Thymus (tissue), 11 donors: ENCODE measurements around the gene GGT6. TPM values are rescaled to one million over a fixed set of nuclear protein-coding genes. Genes with fewer than 3 reads are reported as not detected.

Experiments used
- DNase-seq, 9 donors: peaks; one replicate each; pipeline ENCODE4 v3.0.0-alpha.2; 2013; ENCODE audit warnings: low spot score in 9 of 9, low read depth in 6 of 9, missing footprints in 1 of 9
- H3K27ac ChIP-seq, 2 donors: one replicate each; pipeline ENCODE4 v1.5.1; 2013; ENCODE audit warnings: control low read depth in 1 of 2, low read depth in 1 of 2, low read length in 1 of 2, mild to moderate bottlenecking in 1 of 2, moderate library complexity in 1 of 2
- H3K27me3 ChIP-seq, 2 donors: one replicate each; pipeline ENCODE4 v1.5.1; 2013; ENCODE audit warnings: low read length in 1 of 2; ENCODE audit not compliant: control insufficient read depth in 2 of 2, insufficient read depth in 1 of 2
- H3K36me3 ChIP-seq, 2 donors: one replicate each; pipeline ENCODE4 v1.5.1; 2013; ENCODE audit warnings: low read length in 1 of 2, mild to moderate bottlenecking in 1 of 2, moderate library complexity in 1 of 2; ENCODE audit not compliant: control insufficient read depth in 2 of 2, insufficient read depth in 2 of 2
- H3K4me1 ChIP-seq, 2 donors: one replicate each; pipeline ENCODE4 v1.5.1; 2013; ENCODE audit warnings: low read length in 2 of 2; ENCODE audit not compliant: control insufficient read depth in 2 of 2, insufficient read depth in 2 of 2
- H3K4me3 ChIP-seq, 2 donors: one replicate each; pipeline ENCODE4 v1.5.1; 2013; ENCODE audit warnings: low read length in 2 of 2, control low read depth in 1 of 2, mild to moderate bottlenecking in 1 of 2
- H3K9me3 ChIP-seq, 2 donors: one replicate each; pipeline ENCODE4 v1.5.1; 2013; ENCODE audit warnings: low read length in 1 of 2, mild to moderate bottlenecking in 1 of 2; ENCODE audit not compliant: control insufficient read depth in 2 of 2, insufficient read depth in 1 of 2
- WGBS: extraction: QIAGEN DNeasy Blood & Tissue Kit; methylation state at CpG from one replicate; pipeline ENCODE4 v1.1.7; 2013; 5-methylcytosine and 5-hydroxymethylcytosine counted together
- polyA plus RNA-seq: library from polyadenylated mRNA; stranded (reverse); fragments of 200-250 nt; gene quantifications from one replicate; pipeline ENCODE4 v1.2.3, GENCODE V29; 2013
- total RNA-seq: library from RNA; stranded (reverse); fragments of 120-200 nt; gene quantifications from one replicate; pipeline ENCODE4 v1.2.4, GENCODE V29; 2013
- donor health status: healthy.

GGT6 gene
- total and polyA plus RNA-seq, 2 donors: 0.90 to 3.7 TPM

DNA sequence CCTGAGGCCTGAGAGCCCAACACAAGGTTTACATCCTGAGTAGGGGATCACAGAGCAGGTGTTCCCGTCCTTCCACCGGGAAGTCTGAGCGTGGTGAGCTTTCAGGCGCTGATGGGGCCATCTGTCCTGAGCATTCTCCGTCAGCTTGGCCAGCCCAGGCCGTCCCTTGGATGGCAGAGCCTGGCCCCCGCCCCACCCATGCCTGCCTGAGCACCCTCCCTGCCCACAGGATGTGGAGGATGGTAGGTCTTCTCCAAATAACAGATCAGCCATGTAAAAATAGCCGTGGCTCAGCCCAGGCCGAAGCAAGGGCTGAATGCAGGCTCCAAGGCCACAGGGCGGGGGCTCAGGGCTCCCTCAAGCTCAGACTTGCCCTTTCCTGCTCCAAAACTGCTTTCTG is 41.5 kb downstream of the GGT6 start:
- 95% methylated on average over 10 of the region's 10 CpGs for WGBS
- Histone ChIP-seq H3K27ac (peak overlapping the region in 1 of 2 donors; percentile 32), H3K4me3 (no peak overlapping the region), H3K27me3 (no peaks in the 10 kb centered on the region), H3K4me1 (peaks cover 0 to 15% of the 10 kb centered on the region in 2 donors), H3K9me3 (no peaks in the 10 kb centered on the region), H3K36me3 (no peaks in the 10 kb centered on the region)
- no peak for DNase-seq

DNA sequence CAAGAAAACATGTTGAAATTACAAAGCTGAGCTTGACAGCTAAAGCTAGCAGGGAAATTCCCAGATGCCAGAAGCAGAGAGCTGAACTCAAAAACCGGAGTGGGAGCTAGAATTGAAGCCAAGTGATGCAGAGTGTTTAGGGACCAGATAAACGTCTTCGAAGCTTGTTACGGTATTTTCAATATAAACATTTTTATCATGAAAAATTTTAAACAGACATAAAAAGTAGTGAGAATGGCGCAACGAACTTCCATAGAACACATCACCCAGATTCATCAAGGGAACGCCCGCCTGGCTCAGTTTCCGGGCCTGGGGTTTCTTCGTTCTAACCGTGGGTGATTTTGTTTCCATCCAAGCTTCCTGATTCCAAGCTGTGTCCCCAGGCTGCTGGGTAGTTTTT is 43.6 kb downstream of the GGT6 start:
- DNase-seq: peak in 1 of 9 donors; percentile 19
- H3K27me3 ChIP-seq: no peaks in the 10 kb centered on the region
- no peak overlapping the region for H3K4me3 ChIP-seq
- no peaks in the 10 kb centered on the region for H3K36me3 ChIP-seq
- H3K9me3 ChIP-seq: no peaks in the 10 kb centered on the region
- 92% methylated on average over 11 of the region's 11 CpGs for WGBS
- peak overlapping the region in 1 of 2 donors; percentile 47 for H3K27ac ChIP-seq
- peaks cover 0 to 15% of the 10 kb centered on the region in 2 donors for H3K4me1 ChIP-seq

DNA sequence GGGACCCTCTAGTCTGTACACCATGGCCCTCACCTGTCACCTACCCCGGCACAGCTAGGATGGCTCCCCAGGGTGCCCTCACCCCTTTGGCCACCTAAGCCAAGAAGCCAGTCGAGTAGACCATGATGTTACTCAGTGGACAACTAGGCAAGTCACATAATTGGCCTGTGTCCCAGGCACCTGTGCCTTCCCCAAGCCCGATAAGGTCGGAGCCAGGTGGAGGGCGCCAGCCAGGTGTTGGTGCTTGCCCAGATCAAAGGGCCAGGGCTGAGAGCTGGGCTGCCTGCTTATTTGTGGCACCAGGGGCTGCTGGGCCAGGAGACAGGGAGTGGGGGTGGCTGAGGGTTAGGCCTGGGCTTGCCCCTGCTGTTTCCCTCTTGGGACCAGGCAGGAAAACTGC is 44.9 kb downstream of the GGT6 start:
- no peaks in the 10 kb centered on the region for H3K36me3 ChIP-seq
- no peaks in the 10 kb centered on the region for H3K9me3 ChIP-seq
- H3K27me3 ChIP-seq: no peaks in the 10 kb centered on the region
- no peak overlapping the region for H3K27ac ChIP-seq
- H3K4me3 ChIP-seq: no peak overlapping the region
- peaks cover 0 to 15% of the 10 kb centered on the region in 2 donors for H3K4me1 ChIP-seq
- no peak for DNase-seq
- 89% methylated on average over 5 of the region's 5 CpGs for WGBS

DNA sequence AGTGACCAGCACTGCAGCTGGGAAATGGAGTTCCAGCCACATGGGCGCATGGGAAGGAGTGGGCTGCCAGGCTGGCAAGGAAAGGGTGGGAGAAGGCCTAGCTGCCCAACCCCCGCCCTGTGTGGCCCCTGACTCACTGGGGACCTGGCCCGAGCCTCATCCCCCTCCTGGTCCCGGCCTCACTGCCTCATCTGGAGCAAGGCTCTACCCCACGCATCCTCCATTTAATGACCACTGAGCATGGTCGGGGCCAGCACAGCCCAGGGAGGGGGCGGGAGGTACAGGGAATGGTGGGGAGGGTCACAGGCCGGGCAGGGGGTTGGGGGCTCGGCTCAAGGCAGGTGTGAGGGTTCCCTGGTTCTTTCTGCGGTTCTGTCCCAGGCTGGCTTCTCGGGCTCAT is 45.6 kb downstream of the GGT6 start:
- Histone ChIP-seq H3K36me3 (no peaks in the 10 kb centered on the region), H3K4me1 (peaks cover 0 to 15% of the 10 kb centered on the region in 2 donors), H3K27me3 (no peaks in the 10 kb centered on the region), H3K9me3 (no peaks in the 10 kb centered on the region), H3K27ac (no peak overlapping the region), H3K4me3 (no peak overlapping the region)
- 95% methylated on average over 11 of the region's 11 CpGs for WGBS
- no peak for DNase-seq

DNA sequence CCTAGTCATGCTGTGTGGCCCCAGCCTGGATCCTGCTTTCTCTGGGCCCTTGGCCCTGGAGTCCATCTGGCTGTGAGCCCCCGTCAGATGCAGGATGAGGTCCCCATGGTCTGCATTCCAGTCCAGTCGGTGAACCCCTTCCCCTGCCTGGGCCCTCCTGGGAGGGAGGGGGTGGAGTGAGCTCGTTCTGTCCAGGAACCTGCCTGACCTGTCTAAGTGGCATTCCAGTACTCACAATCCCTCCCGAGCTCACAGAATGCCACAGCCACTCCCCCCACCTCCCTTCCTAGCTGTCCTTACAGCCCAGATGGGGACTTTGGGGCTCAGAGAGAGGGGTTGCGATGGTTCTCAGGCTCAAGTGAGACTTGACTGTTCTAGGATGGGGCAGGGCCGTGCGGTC is 46.2 kb downstream of the GGT6 start:
- Histone ChIP-seq H3K27ac (no peak overlapping the region), H3K27me3 (no peaks in the 10 kb centered on the region), H3K4me1 (peaks cover 0 to 15% of the 10 kb centered on the region in 2 donors), H3K4me3 (no peak overlapping the region), H3K36me3 (no peaks in the 10 kb centered on the region), H3K9me3 (no peaks in the 10 kb centered on the region)
- 93% methylated on average over 7 of the region's 7 CpGs for WGBS
- DNase-seq: no peak

DNA sequence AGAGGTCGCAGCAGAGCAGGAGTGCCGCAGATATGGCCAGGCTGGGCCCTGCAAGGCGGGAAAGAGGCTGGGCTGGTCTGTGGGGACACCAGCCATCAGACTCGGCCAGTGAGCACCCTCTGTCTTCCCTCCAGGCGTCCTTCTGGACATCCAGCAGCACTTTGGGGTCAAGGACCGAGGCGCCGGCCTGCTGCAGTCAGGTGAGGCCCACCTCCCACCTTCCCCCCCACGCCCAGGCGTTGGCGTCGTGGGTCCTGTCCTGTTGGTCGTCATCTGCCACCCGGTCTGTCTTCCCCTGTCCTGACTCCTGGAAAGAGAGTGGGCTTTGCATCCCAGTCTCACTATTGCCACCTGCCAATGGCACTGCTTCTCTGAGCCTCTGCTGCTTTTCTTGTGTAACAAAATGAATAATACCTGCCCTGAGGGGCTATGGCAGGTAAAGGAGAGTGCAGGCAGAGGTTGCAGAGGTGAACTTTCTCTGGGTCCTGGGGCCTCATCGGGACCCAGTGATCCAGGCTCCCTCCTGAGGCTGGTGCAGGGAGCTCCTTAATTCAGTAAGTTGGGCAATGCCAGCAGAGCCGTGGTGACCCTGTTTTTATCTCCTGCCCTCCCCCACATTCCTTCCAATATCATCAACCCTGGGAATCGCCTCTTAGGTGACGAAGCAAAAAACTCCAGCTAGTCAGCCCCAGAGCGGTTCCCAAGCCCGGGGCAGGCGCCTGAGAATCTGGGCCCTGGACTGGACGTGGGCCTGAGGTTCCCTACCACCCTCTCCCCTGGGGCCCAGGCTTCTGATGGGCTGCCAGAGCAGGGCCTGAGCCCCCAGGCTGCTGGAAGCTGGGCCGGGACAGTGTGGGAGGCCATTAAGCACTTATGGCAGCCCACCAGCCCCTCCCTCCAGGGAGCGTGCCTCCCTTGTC is 47.0 kb downstream of the GGT6 start:
- H3K36me3 ChIP-seq: no peaks in the 10 kb centered on the region
- H3K9me3 ChIP-seq: no peaks in the 10 kb centered on the region
- H3K27me3 ChIP-seq: no peaks in the 10 kb centered on the region
- no peak overlapping the region for H3K27ac ChIP-seq
- WGBS: 90% methylated on average over 24 of the region's 24 CpGs
- no peak overlapping the region for H3K4me3 ChIP-seq
- H3K4me1 ChIP-seq: peaks cover 0 to 18% of the 10 kb centered on the region in 2 donors
- no peak for DNase-seq

DNA sequence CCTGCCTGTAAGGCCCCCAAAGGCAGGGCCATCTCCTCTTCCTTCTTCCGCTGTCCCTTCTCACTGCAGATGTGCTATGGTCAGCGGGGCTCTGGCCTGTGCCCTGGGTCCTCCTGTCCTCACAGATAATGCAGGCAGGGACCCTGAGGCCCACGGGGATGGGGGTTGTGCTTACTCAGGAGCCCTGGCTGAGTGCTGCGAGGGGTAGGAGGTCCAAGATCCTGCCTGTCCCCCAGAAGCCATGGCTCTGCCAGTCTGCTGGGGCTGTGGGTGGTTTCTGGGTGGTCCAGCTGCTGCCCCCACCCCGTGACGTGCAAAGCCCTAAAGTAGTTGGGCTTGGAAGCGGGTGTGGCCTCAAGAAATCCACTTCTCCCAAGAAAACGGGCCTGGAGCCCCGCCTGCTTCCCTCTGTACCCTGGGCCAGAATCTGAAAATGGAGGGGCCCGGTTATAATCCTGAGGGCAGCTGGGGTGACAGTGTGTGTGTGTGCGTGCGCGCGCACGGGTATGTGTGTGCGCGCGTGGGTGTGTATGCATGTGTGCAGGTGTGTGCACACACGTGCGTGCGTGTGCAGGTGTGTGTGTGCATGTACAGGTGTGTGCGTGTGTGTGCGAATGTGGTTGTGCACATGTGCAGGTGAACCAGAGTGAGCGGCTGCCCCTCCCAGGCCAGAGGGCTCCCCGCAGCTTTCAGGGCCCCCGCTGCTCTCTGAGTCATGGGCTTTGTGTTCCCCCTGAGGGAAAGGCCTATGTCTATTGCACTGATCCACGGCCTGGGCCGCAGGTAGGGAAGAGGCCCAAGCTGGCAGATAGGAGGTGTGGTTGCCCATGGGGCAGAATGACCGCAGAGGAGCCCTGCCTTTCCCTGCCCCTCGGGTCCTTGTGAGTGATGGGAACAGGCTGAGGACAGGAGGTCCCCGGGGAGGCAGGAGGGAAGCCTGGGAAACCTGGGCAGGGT is 47.9 kb downstream of the GGT6 start:
- H3K4me3 ChIP-seq: no peak overlapping the region
- no peaks in the 10 kb centered on the region for H3K36me3 ChIP-seq
- no peak overlapping the region for H3K27ac ChIP-seq
- H3K4me1 ChIP-seq: peaks cover 0 to 18% of the 10 kb centered on the region in 2 donors
- DNase-seq: no peak
- H3K9me3 ChIP-seq: no peaks in the 10 kb centered on the region
- 92% methylated on average over 31 of the region's 31 CpGs for WGBS
- no peaks in the 10 kb centered on the region for H3K27me3 ChIP-seq

DNA sequence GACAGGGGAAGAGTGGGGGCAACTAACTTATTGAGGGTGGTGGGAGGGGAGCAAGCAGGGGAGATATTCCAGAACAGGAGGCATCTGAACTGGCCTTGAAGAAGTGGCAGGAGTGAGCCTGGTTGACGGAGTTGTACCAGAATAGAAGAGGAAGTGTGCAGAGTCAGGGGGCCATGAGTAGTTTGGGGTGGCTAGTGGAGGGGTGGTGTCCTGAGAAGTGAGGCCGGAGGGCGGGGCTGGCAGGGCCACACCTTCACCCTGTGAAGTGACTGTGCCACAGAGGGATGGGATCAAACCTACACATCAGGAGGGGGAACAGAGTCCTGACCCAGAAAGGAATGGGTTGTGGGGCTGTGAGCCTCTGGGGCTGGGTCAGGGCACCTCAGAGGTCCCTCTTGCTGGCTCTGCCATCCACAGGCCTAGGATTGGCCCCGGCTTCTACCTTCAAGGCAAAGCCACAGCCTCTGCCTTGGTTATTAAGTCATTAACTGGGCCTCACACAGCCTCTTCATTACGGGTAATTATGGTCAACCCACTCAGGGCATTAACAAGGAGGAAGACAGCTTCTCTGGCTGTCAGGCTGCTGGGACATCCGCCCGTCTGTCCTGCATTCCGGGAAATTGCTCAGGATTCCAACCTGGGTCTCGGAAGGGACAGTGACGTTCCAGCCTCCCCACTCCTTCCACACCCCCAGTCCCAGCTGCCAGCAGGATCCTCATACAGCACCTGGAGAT is 49.0 kb downstream of the GGT6 start:
- peaks cover 0 to 14% of the 10 kb centered on the region in 2 donors for H3K4me1 ChIP-seq
- 93% methylated on average over 10 of the region's 10 CpGs for WGBS

More for the DNA sequence above, 49.0 kb downstream of the GGT6 start:
- H3K9me3 ChIP-seq: no peaks in the 10 kb centered on the region
- no peak for DNase-seq
- H3K4me3 ChIP-seq: no peak overlapping the region
- no peaks in the 10 kb centered on the region for H3K27me3 ChIP-seq
- no peak overlapping the region for H3K27ac ChIP-seq
- no peaks in the 10 kb centered on the region for H3K36me3 ChIP-seq
